GM23248 (cell line): ENCODE measurements around the gene TOP1.

Experiments
- EZH2 ChIP-seq: fragments of 200-600 bp; sonication (generic); IDR thresholded peaks from 2 replicates; pipeline ENCODE4 v1.6.1; 2018; ENCODE audit warnings: antibody characterized with exemption, mild to moderate bottlenecking; ENCODE audit not compliant: insufficient read depth, poor library complexity, severe bottlenecking
- EZH2phosphoT487 ChIP-seq: fragments of 200-600 bp; sonication (generic); IDR thresholded peaks from 2 replicates; pipeline ENCODE4 v1.6.1; 2018; ENCODE audit warnings: antibody characterized with exemption, moderate library complexity, mild to moderate bottlenecking, low read depth; ENCODE audit not compliant: insufficient read depth

GRCh38 chr20:41163821-41164220 is 135.2 kb downstream of the TOP1 start:
- TF ChIP-seq EZH2phosphoT487: no peak
- no peak for TF ChIP-seq EZH2
